Glomerular visceral epithelial cell (primary cell): ENCODE data around the gene SLC22A12.
A peak's percentile ranks its signal among the peaks of the same experiment; 100 is the strongest.

Experiments
- DNase-seq: peaks from one replicate; pipeline ENCODE4 v3.0.0-alpha.2; 2016; ENCODE audit errors: extremely low spot score

SLC22A12 gene

GRCh38 chr11:64647019-64647779, 56.2 kb downstream of the SLC22A12 start:
- no peak for DNase-seq

- no peak for DNase-seq
Measured at GRCh38 chr11:64648551-64648950, 57.5 kb downstream of the SLC22A12 start.

DNA sequence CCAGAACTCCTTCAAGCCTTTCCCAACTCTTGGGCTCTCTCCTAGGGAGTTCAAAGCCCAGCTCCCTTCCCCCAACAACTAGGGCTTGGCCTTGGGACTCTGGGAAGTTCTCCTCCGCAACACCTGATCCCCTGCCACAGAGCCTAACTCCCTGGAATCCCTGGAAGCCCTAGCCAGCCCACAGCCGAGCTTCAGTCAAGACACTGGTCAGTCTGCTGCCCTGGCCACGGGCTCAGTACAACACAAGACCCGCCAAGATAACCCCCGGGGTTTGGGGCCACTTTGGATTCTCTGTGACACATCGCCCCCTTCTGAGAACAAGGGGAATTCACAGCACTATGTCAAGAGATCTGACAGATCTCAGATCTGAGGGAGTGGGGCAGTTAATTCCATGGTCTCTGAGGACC, 58.3 kb downstream of the SLC22A12 start:
- DNase-seq: peak; percentile 16

DNA sequence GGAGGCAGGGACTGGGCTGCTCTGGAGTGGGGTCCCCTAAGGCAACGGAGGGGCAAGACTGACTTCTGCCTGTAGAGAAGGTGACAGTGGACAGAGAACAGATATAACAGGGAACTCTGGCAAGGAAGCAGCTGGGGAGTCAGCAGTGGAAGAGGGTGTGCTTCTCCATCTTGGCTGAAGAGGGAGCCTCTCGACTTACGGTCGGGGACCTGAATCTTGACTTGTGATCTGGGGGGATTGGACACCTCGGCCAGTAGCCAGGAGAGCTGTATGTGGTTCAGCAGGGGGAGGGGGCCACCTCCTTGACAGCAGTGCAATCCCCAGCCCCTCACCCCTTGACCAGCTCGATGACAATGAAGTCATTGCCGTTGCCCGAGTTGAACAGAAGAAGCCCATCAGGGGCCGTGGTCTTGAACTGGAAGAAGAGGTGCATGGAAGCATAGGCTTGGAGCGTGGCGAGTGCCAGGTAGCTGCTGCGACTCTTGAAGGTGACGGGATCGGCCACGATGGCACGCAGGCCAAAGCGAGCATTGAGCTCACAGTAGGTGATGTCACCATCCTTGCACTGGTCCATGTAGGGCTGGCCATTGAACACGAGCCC, 60.0 kb downstream of the SLC22A12 start:
- peak; percentile 16 for DNase-seq
